SK-N-MC (cell line): Measurements from ENCODE around the gene SDK2.

ENCODE experiments used
- DNase-seq: peaks from one replicate; pipeline ENCODE4 v3.0.0-alpha.2; 2011; ENCODE audit warnings: low read depth, low spot score
- H3K27ac ChIP-seq: fragments of 200-600 bp; sonication (generic); 2 replicates; pipeline ENCODE4 v1.5.1; 2016; ENCODE audit warnings: mixed run types
- H3K36me3 ChIP-seq: fragments of 200-600 bp; sonication (generic); 2 replicates; pipeline ENCODE4 v1.6.1; 2017; ENCODE audit warnings: antibody characterized with exemption, low read length, mixed read lengths; ENCODE audit not compliant: insufficient read depth
- H3K4me3 ChIP-seq: fragments of 200-600 bp; sonication (generic); 2 replicates; pipeline ENCODE4 v1.5.1; 2016
- H3K9ac ChIP-seq: fragments of 200-600 bp; sonication (generic); 2 replicates; pipeline ENCODE4 v1.8.0; 2017; ENCODE audit warnings: mixed run types, mixed read lengths; ENCODE audit not compliant: insufficient read length
- H3K9me3 ChIP-seq: fragments of 200-600 bp; sonication (generic); 2 replicates; pipeline ENCODE4 v1.6.1; 2017; ENCODE audit warnings: low read depth, mild to moderate bottlenecking, antibody characterized with exemption, low read length, moderate library complexity, mixed read lengths
- EZH2 ChIP-seq: fragments of 200-600 bp; sonication (generic); IDR thresholded peaks from one replicate; pipeline ENCODE4 v1.6.1; 2017; ENCODE audit warnings: antibody characterized with exemption
- FOXP2 ChIP-seq: optimal IDR thresholded peaks from 2 replicates; pipeline ENCODE3; 2011; ENCODE audit warnings: mild to moderate bottlenecking, moderate library complexity; ENCODE audit not compliant: insufficient read depth; ENCODE audit errors: extremely low read length, control extremely low read depth
- POLR2AphosphoS5 ChIP-seq: IDR thresholded peaks from 2 replicates; pipeline ENCODE4 v1.6.1; 2012; ENCODE audit warnings: mild to moderate bottlenecking, low read depth, low read length, borderline replicate concordance

SDK2 gene

DNA sequence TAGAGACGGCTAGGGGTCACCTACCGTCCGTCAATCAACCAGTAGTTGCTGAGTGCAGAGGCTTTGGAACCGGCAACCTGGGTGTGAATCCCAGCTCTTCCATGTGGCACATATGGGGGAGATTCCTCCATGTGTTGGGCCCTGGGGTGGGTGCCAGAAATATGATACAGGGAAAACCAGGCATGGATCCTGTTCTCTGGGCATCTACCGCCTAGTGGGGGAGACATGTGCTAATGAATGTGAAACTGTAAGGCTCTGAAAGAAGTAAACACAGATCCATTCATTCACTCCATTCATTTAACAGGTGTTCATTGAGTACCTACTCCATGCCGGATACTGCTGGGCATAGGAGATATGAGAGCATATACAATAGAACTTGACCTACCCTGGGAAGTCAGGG lies 39.5 kb upstream of the SDK2 start:
- H3K27ac ChIP-seq: no peak overlapping the region
- H3K4me3 ChIP-seq: no peak overlapping the region
- DNase-seq: no peak
- no peaks in the 10 kb centered on the region for H3K36me3 ChIP-seq
- no peak overlapping the region for H3K9ac ChIP-seq
- TF ChIP-seq FOXP2: no peak
- no peak for TF ChIP-seq EZH2
- no peak for TF ChIP-seq POLR2AphosphoS5
- no peaks in the 10 kb centered on the region for H3K9me3 ChIP-seq

DNA sequence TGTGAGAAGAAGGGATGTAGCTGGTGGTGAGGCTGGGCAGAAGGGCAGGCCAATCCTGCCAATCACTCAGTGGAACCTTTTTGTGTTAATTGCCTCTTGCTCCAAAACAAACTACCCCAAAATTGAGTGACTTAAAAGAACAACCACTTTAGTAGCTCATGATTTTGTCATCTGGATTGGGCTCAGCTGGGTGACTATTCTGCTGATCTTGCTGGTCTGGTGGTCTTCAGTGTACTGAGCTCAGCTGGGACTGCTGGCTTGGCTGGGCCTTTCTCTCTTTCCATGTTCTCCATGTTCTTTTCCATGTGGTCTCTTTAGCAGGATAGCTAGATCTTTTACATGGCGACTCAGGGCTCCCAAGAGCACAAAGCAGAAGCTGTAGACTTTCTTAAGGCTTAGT lies 37.7 kb upstream of the SDK2 start:
- Histone ChIP-seq H3K4me3 (no peak overlapping the region), H3K36me3 (no peaks in the 10 kb centered on the region), H3K9me3 (no peaks in the 10 kb centered on the region), H3K9ac (no peak overlapping the region), H3K27ac (no peak overlapping the region)
- TF ChIP-seq EZH2 (no peak), POLR2AphosphoS5 (no peak), FOXP2 (no peak)
- no peak for DNase-seq

DNA sequence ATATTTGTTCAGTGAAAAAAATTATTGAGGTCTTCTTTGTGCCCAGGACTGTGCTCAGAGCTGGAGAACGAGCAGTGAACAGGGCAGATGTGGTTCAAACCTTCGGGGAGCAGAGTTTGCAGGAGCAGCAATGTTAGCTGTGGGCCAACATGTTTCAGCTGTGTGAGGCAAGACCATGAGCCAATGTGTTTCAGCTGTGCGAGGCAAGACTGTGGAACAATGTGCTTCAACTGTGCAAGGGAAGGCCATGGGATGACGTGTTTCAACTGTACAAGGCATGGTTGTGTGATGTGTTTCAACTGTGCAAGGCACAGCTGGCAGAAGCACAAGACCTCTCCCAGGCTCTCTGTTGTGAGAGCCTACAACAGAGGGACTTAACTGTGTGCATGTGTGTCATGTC lies 35.2 kb upstream of the SDK2 start:
- no peak for TF ChIP-seq POLR2AphosphoS5
- no peak for TF ChIP-seq EZH2
- TF ChIP-seq FOXP2: no peak
- Histone ChIP-seq H3K36me3 (no peaks in the 10 kb centered on the region), H3K27ac (no peak overlapping the region), H3K9me3 (no peaks in the 10 kb centered on the region), H3K9ac (no peak overlapping the region), H3K4me3 (no peak overlapping the region)
- no peak for DNase-seq

DNA sequence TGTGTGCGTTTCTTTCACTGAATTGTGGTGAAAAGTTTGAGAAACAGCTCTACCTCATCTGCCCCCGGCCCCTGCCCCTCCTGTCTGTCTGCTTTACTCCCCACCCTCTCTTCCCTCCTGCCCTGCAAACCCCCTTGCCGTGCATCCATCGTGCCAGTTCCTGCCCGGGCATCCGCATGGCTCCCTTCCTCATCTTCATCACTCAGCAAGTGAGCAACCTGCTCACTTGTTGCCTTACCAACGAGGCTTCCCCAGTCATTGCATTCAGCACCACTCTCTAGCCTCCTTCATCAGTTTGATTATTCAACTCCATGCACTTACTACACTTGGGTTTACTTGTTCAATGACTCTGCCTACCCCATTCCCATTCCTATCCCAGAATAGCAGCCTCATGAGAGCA lies 34.8 kb upstream of the SDK2 start:
- Histone ChIP-seq H3K36me3 (no peaks in the 10 kb centered on the region), H3K9ac (no peak overlapping the region), H3K27ac (no peak overlapping the region), H3K4me3 (no peak overlapping the region), H3K9me3 (no peaks in the 10 kb centered on the region)
- DNase-seq: no peak
- no peak for TF ChIP-seq EZH2
- TF ChIP-seq FOXP2: no peak
- TF ChIP-seq POLR2AphosphoS5: no peak

DNA sequence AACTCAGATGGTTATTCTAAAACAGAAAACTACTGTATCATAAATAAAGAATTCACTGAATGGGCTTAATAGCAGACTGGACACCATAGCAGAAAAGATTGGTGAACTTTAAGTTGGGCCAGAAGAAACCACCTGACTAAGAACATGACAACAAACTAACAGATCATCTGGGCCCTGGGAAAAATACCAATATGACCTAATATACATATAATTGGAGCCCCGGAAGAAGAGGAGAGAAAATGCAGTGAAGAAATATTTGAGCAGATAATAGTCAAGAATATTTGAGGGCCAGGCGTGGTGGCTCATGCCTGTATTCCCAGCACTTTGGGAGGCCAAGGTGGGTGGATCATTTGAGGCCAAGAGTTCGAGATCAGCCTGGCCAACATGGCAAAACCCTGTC lies 25.5 kb upstream of the SDK2 start:
- Histone ChIP-seq H3K27ac (no peak overlapping the region), H3K36me3 (no peaks in the 10 kb centered on the region), H3K4me3 (no peak overlapping the region), H3K9me3 (no peaks in the 10 kb centered on the region), H3K9ac (no peak overlapping the region)
- no peak for DNase-seq
- TF ChIP-seq POLR2AphosphoS5: no peak
- TF ChIP-seq EZH2: no peak
- TF ChIP-seq FOXP2: no peak

DNA sequence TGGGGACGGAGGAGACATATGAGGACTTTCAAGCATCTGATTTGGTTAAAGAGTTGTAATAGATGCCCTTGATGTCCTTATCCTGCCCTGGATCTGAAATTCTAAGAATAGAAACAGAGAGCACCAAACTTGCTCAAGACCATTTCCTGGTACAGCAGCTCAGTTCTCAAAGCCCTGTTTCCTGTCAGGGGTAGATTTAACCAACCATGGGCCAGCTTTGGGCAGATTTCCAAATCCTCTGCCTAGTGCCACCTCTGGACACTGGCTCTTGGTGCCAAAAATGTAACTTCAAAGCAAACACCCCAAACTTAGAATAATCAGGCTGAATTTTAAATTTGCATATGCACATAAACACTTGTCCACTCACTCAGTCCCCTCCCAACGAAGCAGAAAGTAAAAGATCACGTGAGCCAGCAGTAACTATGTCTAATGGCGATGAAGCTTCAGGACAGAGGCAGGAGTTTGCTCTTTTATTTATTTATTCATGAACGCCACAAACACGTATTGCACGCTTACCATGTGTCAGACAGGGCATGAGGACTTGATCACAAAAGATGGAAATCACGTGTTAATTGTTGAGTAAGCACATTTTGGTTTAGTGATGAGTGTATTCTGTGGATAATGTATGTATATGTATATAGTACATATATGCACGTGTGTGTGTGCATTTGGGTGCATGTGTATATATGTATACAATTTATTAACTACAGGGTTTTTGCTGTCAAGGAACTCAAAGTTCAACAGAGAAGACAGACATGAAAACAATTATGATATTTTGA lies 23.1 kb upstream of the SDK2 start:
- TF ChIP-seq POLR2AphosphoS5 (no peak), EZH2 (no peak), FOXP2 (no peak)
- Histone ChIP-seq H3K4me3 (no peak overlapping the region), H3K9ac (no peak overlapping the region), H3K27ac (no peak overlapping the region), H3K9me3 (no peaks in the 10 kb centered on the region), H3K36me3 (no peaks in the 10 kb centered on the region)
- DNase-seq: no peak

DNA sequence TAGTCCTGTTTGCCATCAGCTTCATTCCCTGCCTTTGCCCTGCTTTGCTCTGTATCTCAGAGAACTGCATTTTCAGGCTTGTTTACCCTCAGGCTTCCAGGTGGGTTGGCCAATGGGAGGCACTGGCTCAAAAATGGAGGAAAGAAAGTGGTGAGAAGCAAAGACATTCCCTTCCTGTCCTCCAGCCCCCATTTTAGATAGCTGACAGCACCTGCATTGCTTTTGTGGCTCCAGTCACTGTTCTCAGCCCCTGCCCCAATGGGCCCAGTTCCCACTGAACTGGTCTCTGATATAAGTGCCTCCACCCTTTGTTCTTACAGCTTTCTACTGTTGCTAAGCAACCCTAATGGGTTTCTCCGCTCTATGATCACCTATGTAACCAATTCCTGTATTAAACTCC lies 19.4 kb upstream of the SDK2 start:
- no peak overlapping the region for H3K27ac ChIP-seq
- no peaks in the 10 kb centered on the region for H3K9me3 ChIP-seq
- H3K9ac ChIP-seq: no peak overlapping the region
- no peak for DNase-seq
- no peak overlapping the region for H3K4me3 ChIP-seq
- H3K36me3 ChIP-seq: no peaks in the 10 kb centered on the region
- TF ChIP-seq POLR2AphosphoS5 (no peak), FOXP2 (no peak), EZH2 (no peak)

DNA sequence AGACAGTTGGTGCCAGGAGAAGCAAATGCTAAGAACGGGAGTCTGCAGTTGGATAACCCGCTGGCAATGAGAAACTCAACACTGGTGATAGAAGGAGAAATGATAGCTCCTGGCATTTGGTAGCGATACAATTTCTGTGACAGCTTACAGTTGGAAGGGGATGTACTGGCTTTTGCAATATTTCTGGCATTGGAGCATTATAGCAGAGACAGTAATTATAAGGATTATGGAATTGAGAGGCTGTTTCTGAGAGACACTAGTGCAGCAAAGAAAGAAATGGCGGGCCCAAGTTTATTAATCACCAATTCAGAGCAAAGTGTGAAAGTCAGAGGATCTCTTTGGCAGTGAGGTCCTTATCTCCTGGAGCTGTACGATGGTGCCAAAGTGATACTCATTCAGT lies 16.1 kb upstream of the SDK2 start:
- no peaks in the 10 kb centered on the region for H3K36me3 ChIP-seq
- no peaks in the 10 kb centered on the region for H3K9me3 ChIP-seq
- H3K27ac ChIP-seq: no peak overlapping the region
- no peak overlapping the region for H3K4me3 ChIP-seq
- no peak for DNase-seq
- H3K9ac ChIP-seq: no peak overlapping the region
- no peak for TF ChIP-seq EZH2
- no peak for TF ChIP-seq POLR2AphosphoS5
- no peak for TF ChIP-seq FOXP2

DNA sequence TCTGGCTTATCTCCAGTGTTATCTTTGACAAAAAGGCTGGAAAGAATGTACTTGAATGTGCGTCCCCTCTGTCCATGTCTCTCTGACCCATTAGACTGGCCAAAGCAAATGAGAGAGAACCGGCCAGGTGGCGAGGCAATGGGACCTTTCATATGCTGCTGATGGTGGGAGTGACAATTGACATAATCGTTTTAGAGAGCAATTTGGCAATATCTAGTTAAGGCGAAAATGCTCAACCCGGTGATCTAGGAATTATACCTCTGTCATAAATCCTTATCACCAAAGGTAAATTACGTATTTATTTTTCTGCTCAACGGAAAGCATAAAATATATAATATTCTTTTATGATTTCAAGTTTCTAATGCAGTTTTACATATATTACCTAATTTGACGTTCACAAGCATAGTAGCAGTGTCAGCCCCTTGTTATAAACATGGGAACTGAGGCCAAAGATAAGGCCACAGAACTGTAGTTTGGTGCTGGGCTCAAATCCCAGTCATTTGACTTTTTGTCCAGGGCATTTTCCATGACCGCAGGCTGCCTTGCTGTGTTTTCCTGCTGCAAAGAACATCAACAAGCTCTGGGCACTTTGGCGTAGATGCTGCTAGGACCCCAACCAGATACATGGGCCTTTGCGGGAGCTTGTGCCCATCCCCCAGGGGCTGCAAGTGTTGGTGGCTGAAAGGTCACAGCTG lies 14.7 kb upstream of the SDK2 start:
- DNase-seq: no peak
- TF ChIP-seq EZH2 (no peak), POLR2AphosphoS5 (no peak)
- H3K36me3 ChIP-seq: no peaks in the 10 kb centered on the region
- no peak overlapping the region for H3K9ac ChIP-seq
- H3K9me3 ChIP-seq: no peaks in the 10 kb centered on the region
- no peak overlapping the region for H3K4me3 ChIP-seq
- H3K27ac ChIP-seq: no peak overlapping the region
